GM18867 (cell line): ENCODE data around the gene PPP2R3A.
"Not testable (repeated sequence)": the region's sequence is repeated elsewhere in the genome, so short reads cannot be mapped to it uniquely, and the experiment has no call there.

ENCODE experiments used
- ATAC-seq: cut with Tn5 transposase; IDR thresholded peaks from one replicate; pipeline ENCODE4 v1.9.1; 2021; ENCODE audit warnings: mild to moderate bottlenecking, moderate library complexity; ENCODE audit not compliant: unreplicated experiment

The PPP2R3A gene

DNA sequence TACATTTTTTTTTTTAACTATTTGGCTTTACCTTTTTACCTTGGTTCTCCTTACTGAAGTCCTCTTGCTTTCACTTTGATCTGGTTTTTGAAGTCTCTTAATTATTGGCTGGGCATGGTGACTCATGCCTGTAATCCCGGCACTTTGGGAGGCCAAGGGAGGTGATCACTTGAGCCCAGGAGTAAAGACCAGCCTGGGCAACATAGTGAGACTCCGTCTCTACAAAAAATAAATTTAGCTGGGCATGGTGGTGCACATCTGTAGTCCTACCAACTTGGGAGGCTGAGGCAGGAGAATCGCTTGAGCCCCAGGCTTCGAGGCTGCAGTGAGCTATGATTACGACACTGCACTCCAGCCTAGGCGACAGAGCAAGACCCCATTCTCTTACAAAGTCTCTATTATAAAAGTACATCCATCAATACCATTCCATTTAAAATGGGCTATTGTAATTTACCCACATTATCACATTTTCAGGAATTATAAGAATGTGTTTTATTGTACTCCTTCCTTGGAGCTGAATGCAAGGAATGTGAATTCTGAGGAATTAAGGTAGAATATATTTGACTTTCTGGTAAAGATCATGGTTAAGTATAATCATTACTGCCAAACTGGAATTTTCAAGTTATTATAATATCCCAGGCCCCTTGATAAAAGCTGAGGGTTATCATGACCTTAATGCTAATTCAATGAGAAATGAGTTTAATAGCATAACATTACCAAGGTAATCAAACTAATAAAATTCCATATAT lies 181.6 kb downstream of the PPP2R3A start:
- ATAC-seq = no peak

DNA sequence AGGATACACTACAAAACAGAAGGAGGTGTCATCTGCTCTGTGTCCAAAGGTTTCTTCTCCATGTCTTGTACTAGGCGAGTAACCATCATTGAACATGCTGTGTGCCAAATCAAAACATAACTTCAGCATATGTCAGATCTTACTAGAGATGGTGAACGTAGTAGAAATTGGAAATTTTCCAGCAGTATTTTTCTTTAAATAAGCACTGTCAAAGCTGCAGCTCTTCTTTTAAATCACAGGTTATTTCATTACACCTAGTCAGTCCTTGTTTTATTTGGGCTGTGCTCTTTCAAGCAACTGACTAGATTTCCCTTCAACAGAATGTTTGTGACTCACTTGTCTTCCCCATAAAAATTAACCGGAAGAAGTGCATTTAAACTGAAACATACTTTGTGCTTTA lies 184.1 kb downstream of the PPP2R3A start:
- no peak for ATAC-seq

GRCh38 chr3:136151219-136151618 lies 185.7 kb downstream of the PPP2R3A start:
- no peak for ATAC-seq

GRCh38 chr3:136152176-136152843 lies 186.8 kb downstream of the PPP2R3A start:
- no peak for ATAC-seq

DNA sequence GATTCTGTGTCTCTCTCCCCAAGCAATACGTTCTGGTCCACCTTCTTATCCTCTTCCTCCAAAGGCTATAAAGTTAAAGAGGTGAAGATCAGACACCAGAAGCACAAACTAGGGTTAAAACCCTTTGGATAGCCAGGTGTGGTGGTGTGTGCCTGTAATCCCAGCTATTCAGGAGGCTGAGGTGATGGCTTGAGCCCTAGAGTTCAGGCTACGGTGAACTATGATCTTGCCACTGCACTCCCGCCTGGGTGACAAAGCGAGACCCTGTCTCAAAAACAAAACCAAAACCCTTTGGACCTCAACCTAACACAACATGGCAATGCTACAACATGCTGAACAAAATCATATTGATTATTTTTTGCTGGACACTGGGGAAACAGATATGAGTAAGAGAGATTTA lies 187.4 kb downstream of the PPP2R3A start:
- no peak for ATAC-seq

GRCh38 chr3:136161516-136161915 lies 196.0 kb downstream of the PPP2R3A start:
- ATAC-seq = no peak

GRCh38 chr3:136162322-136162721 lies 196.8 kb downstream of the PPP2R3A start:
- ATAC-seq = no peak

DNA sequence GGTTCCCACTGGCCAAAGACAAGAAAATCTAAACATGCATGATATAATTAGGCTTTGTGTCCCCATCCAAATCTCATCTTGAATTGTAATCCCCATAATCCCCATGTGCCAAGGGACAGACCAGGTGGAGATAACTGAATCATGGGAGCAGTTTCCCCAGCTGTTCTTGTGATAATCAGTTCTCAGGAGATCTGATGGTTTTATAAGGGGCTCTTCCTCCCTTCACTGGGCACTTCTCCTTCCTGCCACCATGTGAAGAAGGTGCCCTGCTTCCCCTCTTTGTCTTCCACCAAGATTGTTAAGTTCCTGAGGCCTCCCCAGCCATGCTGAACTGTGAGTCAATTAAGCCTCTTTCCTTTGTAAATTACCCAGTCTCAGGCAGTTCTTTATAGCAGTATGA lies 198.1 kb downstream of the PPP2R3A start:
- ATAC-seq = not testable (repeated sequence)

- ATAC-seq = no peak
Observed at GRCh38 chr3:136166507-136166906, 201.0 kb downstream of the PPP2R3A start.

- not testable (repeated sequence) for ATAC-seq
Observed at GRCh38 chr3:136168236-136168635, 202.7 kb downstream of the PPP2R3A start.

DNA sequence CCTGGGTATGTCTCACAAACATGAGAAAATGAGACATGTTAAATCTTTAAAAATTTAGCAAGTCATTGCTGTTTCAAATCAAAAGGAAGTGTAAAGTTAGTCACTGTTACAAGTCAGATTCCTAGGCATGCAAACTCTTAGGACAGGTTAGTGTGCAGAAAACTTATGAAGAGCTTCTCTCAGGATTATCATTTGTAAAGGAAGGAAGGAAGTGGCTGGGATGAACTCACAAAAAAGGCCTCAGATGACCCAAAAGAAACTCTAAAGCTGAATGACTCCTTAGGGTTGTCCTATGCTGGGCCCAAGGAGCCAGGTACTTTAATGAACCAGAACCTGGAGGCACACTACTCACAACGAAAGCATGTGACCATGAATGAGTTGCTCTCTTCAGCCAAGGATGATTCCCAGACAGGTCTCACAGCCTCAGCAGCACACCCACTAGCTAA lies 205.6 kb downstream of the PPP2R3A start:
- no peak for ATAC-seq

GRCh38 chr3:136173939-136174490 lies 208.5 kb downstream of the PPP2R3A start:
- no peak for ATAC-seq

GRCh38 chr3:136177876-136178275 lies 212.3 kb downstream of the PPP2R3A start:
- no peak for ATAC-seq

DNA sequence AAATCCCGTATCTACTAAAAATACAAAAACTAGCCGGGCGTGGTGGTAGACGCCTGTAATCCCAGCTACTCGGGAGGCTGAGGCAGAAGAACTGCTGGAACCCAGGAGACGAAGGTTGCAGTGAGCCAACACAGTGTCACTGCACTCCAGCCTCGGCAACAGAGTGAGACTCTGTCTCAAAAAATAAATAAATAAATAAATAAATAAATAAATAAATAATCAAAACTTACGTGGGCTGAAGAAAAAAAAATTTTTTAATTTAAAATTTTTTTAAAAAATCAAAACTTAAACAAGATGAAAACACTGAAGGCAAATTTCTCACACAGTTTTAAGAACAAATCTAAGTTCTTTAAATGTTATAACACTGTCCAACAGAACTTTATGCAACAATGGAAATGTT lies 216.2 kb downstream of the PPP2R3A start:
- ATAC-seq = no peak

DNA sequence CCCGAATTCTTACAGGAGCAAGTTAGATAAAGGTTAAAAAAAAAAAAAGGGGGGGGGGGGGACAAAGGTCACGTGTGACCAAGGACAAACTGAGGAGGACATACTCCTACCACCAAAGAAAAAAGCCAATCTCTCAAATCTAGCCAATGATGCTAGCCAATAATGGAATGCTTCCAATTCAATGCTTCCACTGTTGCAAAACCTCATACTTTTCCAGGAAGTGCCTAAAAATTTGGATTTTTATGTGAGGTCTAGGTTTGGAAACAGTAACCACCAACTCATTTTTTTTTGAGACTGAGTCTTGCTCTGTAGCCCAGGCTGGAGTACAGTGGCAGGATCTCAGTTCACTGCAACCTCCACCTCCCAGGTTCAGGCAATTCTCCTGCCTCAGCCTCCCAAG lies 219.2 kb downstream of the PPP2R3A start:
- no peak for ATAC-seq

DNA sequence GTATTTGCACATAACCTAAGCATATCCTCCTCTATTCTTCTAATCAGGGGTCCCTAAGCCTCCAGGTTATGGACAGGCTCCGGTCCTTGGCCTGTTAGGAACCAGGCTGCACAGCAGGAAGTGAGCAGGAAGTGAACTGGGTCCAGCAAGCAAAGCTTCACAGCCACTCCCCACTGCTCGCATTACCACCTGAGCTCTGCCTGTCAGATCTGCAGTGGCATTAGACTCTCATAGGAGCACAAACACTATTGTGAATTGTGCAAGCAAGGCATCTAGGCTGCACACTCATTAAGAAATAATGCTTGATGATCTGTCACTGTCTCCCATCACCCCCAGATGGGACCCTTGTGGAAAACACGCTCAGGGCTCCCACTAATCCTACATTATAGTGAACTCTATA lies 220.8 kb downstream of the PPP2R3A start:
- ATAC-seq = peak; percentile 52

- no peak for ATAC-seq
Observed at GRCh38 chr3:136186846-136187245, 221.3 kb downstream of the PPP2R3A start.

- ATAC-seq = no peak
Observed at GRCh38 chr3:136187868-136188267, 222.3 kb downstream of the PPP2R3A start.

DNA sequence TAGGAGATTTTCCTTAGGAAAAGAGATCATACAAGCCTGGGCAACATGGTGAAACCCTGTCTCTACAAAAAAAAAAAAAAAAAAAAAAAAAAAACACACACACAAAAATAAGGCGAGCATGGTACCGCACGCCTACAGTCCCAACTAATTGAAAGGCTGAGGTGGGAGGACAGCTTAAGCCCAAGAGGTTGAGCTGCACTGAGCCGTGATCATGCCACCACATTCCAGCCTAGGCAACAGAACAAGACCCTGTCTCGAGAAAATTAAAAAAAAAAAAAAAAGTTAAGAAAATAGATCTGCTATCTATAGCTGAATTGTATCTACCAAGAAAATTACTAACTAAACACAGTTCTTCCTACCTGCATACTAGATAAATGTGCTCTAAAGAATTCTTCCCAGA lies 223.5 kb downstream of the PPP2R3A start:
- ATAC-seq = no peak

GRCh38 chr3:136189859-136190617 lies 224.5 kb downstream of the PPP2R3A start:
- no peak for ATAC-seq

DNA sequence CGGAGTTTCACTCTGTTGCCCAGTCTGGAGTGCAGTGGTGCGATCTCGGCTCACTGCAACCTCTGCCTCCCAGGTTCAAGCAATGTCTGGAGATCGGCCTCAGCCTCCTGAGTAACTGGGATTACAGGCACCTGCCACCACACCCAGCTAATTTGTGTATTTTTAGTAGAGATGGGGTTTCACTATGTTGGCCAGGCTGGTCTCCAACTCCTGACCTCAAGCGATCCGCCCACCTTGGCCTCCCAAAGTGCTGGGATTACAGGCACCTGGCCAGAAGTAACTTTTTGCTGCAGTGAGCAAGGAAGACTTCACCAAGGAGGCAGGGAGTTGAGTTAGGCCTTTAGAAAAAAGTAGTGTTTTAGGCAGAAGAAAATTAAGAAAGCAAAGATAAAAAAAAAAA lies 226.7 kb downstream of the PPP2R3A start:
- not testable (repeated sequence) for ATAC-seq
